GM12891 (cell line): ENCODE results near the gene FILIP1L.

Source experiments
- POLR2AphosphoS5 ChIP-seq: IDR thresholded peaks from 2 replicates; pipeline ENCODE4 v1.6.1; 2011; ENCODE audit warnings: low read depth, low read length, control low read depth
- TAF1 ChIP-seq: IDR thresholded peaks from 2 replicates; pipeline ENCODE4 v1.6.1; 2011; ENCODE audit warnings: low read depth, low read length, control low read depth

- TF ChIP-seq POLR2AphosphoS5 (no peak), TAF1 (no peak)
Observed at GRCh38 chr3:99938270-99938911, 175.9 kb downstream of the FILIP1L start.
